K562 (cell line): ENCODE results near the gene TMEM184A. TPM values are rescaled to one million over a fixed set of nuclear protein-coding genes. Genes with fewer than 3 reads are reported as not detected.

ENCODE experiments used
- ATAC-seq: fragments of 200-7000 bp; cut with Tn5 transposase; 3 replicates; pipeline ENCODE4 v1.9.1; 2020; ENCODE audit warnings: moderate library complexity
- BruUV-seq: library from RNA; stranded (reverse); fragments of 400-500 nt; replicated peaks from 2 replicates; lab custom pipeline; 2021; lab: Mats Ljungman, UMichigan
- CTCF ChIA-PET: fragments of 300-600 bp; formaldehyde crosslinking; extraction: SDS; loops from one replicate; lab custom pipeline; 2021; ENCODE audit warnings: low intra/inter-chr PET ratio; lab: Yijun Ruan, JAX
- POLR2A ChIA-PET: fragments of 300-600, 350-650 bp; sonication (Branson Sonifier 250); formaldehyde crosslinking; extraction: SDS; loops from one replicate; lab custom pipeline; 2021; ENCODE audit warnings: antibody characterized with exemption, inconsistent platforms; lab: Yijun Ruan, JAX
- DNase-seq, 4 experiments: peaks; one replicate each; pipeline versions ENCODE4 v3.0.0 to v3.0.0-alpha.2; 2011 to 2018; ENCODE audit warnings: low spot score in 3 of 4, mixed read lengths in 3 of 4; ENCODE audit errors: extremely low read depth in 1 of 4
- FAIRE-seq: peaks from 2 replicates; lab custom pipeline; 2011; peaks lifted over from hg19 to GRCh38; lab: Jason Lieb, UNC
- H2AFZ ChIP-seq: 2 replicates; pipeline ENCODE4 v1.6.0; 2011; ENCODE audit warnings: low read depth, low read length, control low read depth, inconsistent platforms
- H3K27ac ChIP-seq: fragments of 200-600 bp; 3 replicates; pipeline ENCODE4 v1.8.0; 2011; ENCODE audit warnings: low read depth, mild to moderate bottlenecking, control low read depth, inconsistent platforms, low read length, moderate library complexity, mixed read lengths; ENCODE audit errors: extremely low read depth
- H3K27me3 ChIP-seq, 2 experiments: fragments of 300-600 bp in 1 of 2; 2 replicates in 1 of 2; 3 replicates in 1 of 2; pipeline versions ENCODE4 v1.6.0 to v1.8.0; 2011; ENCODE audit warnings: inconsistent platforms in 2 of 2, low read length in 2 of 2, mild to moderate bottlenecking in 1 of 2, mixed read lengths in 1 of 2, moderate library complexity in 1 of 2; ENCODE audit not compliant: control insufficient read depth in 2 of 2, insufficient read depth in 2 of 2
- H3K36me3 ChIP-seq: fragments of 300-600 bp; 3 replicates; pipeline ENCODE4 v1.8.0; 2011; ENCODE audit warnings: mild to moderate bottlenecking, low read length, inconsistent platforms; ENCODE audit not compliant: control insufficient read depth, insufficient read depth
- H3K4me1 ChIP-seq, 2 experiments: fragments of 200-600 bp in 1 of 2; replicated peaks in 1 of 2; 2 replicates in 1 of 2; 3 replicates in 1 of 2; pipeline versions ENCODE4 v1.5.1 to v1.8.0; 2011; ENCODE audit warnings: inconsistent platforms in 2 of 2, low read length in 2 of 2, mild to moderate bottlenecking in 1 of 2, mixed read lengths in 1 of 2, moderate library complexity in 1 of 2; ENCODE audit not compliant: control insufficient read depth in 2 of 2, insufficient read depth in 2 of 2
- H3K4me2 ChIP-seq: 2 replicates; pipeline ENCODE4 v1.6.1; 2011; ENCODE audit warnings: low read length, control low read depth, inconsistent platforms, mixed read lengths; ENCODE audit not compliant: insufficient read depth
- H3K4me3 ChIP-seq: fragments of 200-600 bp; sonication (generic), shearing (Covaris generic); 2 replicates; pipeline ENCODE4 v1.5.1; 2016; ENCODE audit warnings: control low read depth, inconsistent platforms
- H3K79me2 ChIP-seq: fragments of 200-600 bp; 3 replicates; pipeline ENCODE4 v1.8.0; 2011; ENCODE audit warnings: low read length, inconsistent platforms; ENCODE audit not compliant: control insufficient read depth, insufficient read depth
- H3K9ac ChIP-seq, 2 experiments: 2 replicates each; pipeline versions ENCODE4 v1.6.0 to v1.6.1; 2011; ENCODE audit warnings: low read depth in 2 of 2, low read length in 2 of 2, control low read depth in 1 of 2, inconsistent platforms in 1 of 2, mild to moderate bottlenecking in 1 of 2, mixed read lengths in 1 of 2; ENCODE audit not compliant: insufficient read depth in 1 of 2
- H3K9me1 ChIP-seq: one replicate; pipeline ENCODE4 v1.6.0; 2011; ENCODE audit warnings: inconsistent platforms, mild to moderate bottlenecking, low read length, moderate library complexity; ENCODE audit not compliant: control insufficient read depth, insufficient read depth
- H3K9me3 ChIP-seq: replicated peaks from 2 replicates; pipeline ENCODE4 v1.5.1; 2011; ENCODE audit warnings: low read depth, low read length, inconsistent platforms; ENCODE audit not compliant: control insufficient read depth, insufficient read depth
- H4K20me1 ChIP-seq: replicated peaks from 2 replicates; pipeline ENCODE4 v1.6.1; 2011; ENCODE audit warnings: low read length, inconsistent platforms, mixed read lengths; ENCODE audit not compliant: control insufficient read depth, insufficient read depth
- AFF1 ChIP-seq, 2 experiments: fragments of 450-650 bp; IDR thresholded peaks; 2 replicates each; pipeline ENCODE4 v1.6.1; 2018; ENCODE audit warnings: mild to moderate bottlenecking in 2 of 2, low read depth in 1 of 2; ENCODE audit not compliant: partially characterized antibody in 2 of 2
- BCL6 ChIP-seq: fragments of 250-450 bp; sonication (Bioruptor Pico); IDR thresholded peaks from 2 replicates; pipeline ENCODE4 v1.4.0; 2020
- CBFA2T2 ChIP-seq: fragments of 450-650 bp; conservative IDR thresholded peaks from 2 replicates; pipeline ENCODE4 v1.6.1; 2017; ENCODE audit warnings: mild to moderate bottlenecking
- CBX5 ChIP-seq: IDR thresholded peaks from 2 replicates; pipeline ENCODE4 v1.6.1; 2014; ENCODE audit warnings: low read depth, borderline replicate concordance
- CSDE1 ChIP-seq, 2 experiments: fragments of 450-650 bp; IDR thresholded peaks; 2 replicates each; pipeline ENCODE4 v1.6.1; 2016; ENCODE audit warnings: mild to moderate bottlenecking in 1 of 2
- E2F3 ChIP-seq: fragments of 250-450 bp; sonication (Bioruptor Pico); IDR thresholded peaks from 2 replicates; pipeline ENCODE4 v1.4.0; 2020; ENCODE audit warnings: mild to moderate bottlenecking
- ELF4 ChIP-seq: fragments of 450-650 bp; formaldehyde crosslinking; IDR thresholded peaks from 2 replicates; pipeline ENCODE4 v1.4.0; 2022; ENCODE audit warnings: missing genetic modification characterization
- EP400 ChIP-seq: fragments of 450-650 bp; IDR thresholded peaks from 2 replicates; pipeline ENCODE4 v1.6.1; 2017; ENCODE audit warnings: antibody characterized with exemption, mild to moderate bottlenecking, moderate library complexity
- FOXA3 ChIP-seq, 2 experiments: fragments of 450-650 bp in 1 of 2; sonication (generic) in 1 of 2; formaldehyde crosslinking; IDR thresholded peaks in 1 of 2; conservative IDR thresholded peaks in 1 of 2; 2 replicates each; pipeline versions ENCODE4 v1.4.0 to v1.8.0; 2020 to 2022; ENCODE audit warnings: mild to moderate bottlenecking in 2 of 2, missing genetic modification reagents in 1 of 2
- MCM5 ChIP-seq: fragments of 450-650 bp; IDR thresholded peaks from 2 replicates; pipeline ENCODE4 v1.6.1; 2016; ENCODE audit warnings: low read depth
- MED1 ChIP-seq: sonication (generic); formaldehyde crosslinking; IDR thresholded peaks from 2 replicates; pipeline ENCODE4 v1.8.1; 2023; ENCODE audit warnings: missing genetic modification reagents, borderline replicate concordance
- NFIC ChIP-seq: fragments of 450-650 bp; IDR thresholded peaks from 2 replicates; pipeline ENCODE4 v1.6.1; 2017; ENCODE audit warnings: mild to moderate bottlenecking, inconsistent platforms
- TSC22D4 ChIP-seq: fragments of 450-650 bp; IDR thresholded peaks from 2 replicates; pipeline ENCODE4 v1.6.1; 2016; ENCODE audit warnings: missing genetic modification characterization, missing biosample characterization, control low read depth
- ZNF263 ChIP-seq: sonication (generic); formaldehyde crosslinking; IDR thresholded peaks from 2 replicates; pipeline ENCODE4 v1.8.0; 2022; ENCODE audit warnings: mild to moderate bottlenecking, missing genetic modification reagents, borderline replicate concordance
- ZNF589 ChIP-seq: fragments of 200-800 bp; sonication (Bioruptor generic); IDR thresholded peaks from 2 replicates; pipeline ENCODE4 v1.6.1; 2016; ENCODE audit warnings: low read depth, missing genetic modification characterization, missing compliant biosample characterization
- WGBS: fragments of 100-300 bp; shearing (Covaris generic); methylation state at CpG from one replicate; pipeline ENCODE4 v1.1.6; 2016; ENCODE audit warnings: low coverage, mixed read lengths; ENCODE audit not compliant: insufficient coverage; ENCODE audit errors: missing lambda C conversion rate; 5-methylcytosine and 5-hydroxymethylcytosine counted together
- in situ Hi-C: fragments of 300-500 bp; cut with MboI; formaldehyde crosslinking; loops from 4 replicates; pipeline ENCODE4 v1.15.0; 2018; ENCODE audit warnings: inconsistent platforms, mixed read lengths
- intact Hi-C: fragments of 100-400 bp; cut with micrococcal nuclease; formaldehyde crosslinking; loops from 2 replicates; pipeline ENCODE4 v1.14.2; 2022
- polyA plus RNA-seq, 8 experiments: library from polyadenylated mRNA; depleted of rRNA in 4 of 8; stranded (reverse) in 5 of 8; unstranded in 3 of 8; fragments of >200 nt; fragmentation: Nextera tagmentation in 2 of 8; fragmentation: Illumina TruSeq in 1 of 8; extraction: Ambion mirVana in 2 of 8; extraction: Trizol in 1 of 8; gene quantifications; 2 replicates each; pipeline versions ENCODE4 v1.2.1 to v1.2.3, GENCODE V29; 2011 to 2014; ENCODE audit warnings: inconsistent platforms in 1 of 8, missing spikeins in 1 of 8
- total RNA-seq, 7 experiments: library from RNA; depleted of rRNA in 6 of 7; stranded (reverse); fragments of >200 nt in 6 of 7; fragmentation: Illumina TruSeq in 2 of 7; extraction: Trizol in 2 of 7; gene quantifications; 2 replicates each; pipeline versions ENCODE4 v1.2.1 to v1.2.3, GENCODE V29; 2011 to 2021; ENCODE audit warnings: low replicate concordance in 1 of 7
- TF ChIP-seq, protein P1 (sequence below): sonication (generic); formaldehyde crosslinking; IDR thresholded peaks from 2 replicates; pipeline ENCODE4 v1.8.0; 2022; ENCODE audit warnings: missing genetic modification reagents, mild to moderate bottlenecking, moderate library complexity, borderline replicate concordance

TMEM184A gene
- total and polyA plus RNA-seq, 9 of the 15 experiments (the other 6 are each of a cell fraction or from before 2014, with no cell fraction given), result 0.10 to 0.18 (median 0.11) TPM; not detected in 6

- TF ChIP-seq CBFA2T2, result peak; percentile 52
- peak; percentile 87 for TF ChIP-seq NFIC
- TF ChIP-seq MCM5, result no peak
Observed at GRCh38 chr7:1508277-1508758, 47.7 kb downstream of the TMEM184A start (continued).

DNA sequence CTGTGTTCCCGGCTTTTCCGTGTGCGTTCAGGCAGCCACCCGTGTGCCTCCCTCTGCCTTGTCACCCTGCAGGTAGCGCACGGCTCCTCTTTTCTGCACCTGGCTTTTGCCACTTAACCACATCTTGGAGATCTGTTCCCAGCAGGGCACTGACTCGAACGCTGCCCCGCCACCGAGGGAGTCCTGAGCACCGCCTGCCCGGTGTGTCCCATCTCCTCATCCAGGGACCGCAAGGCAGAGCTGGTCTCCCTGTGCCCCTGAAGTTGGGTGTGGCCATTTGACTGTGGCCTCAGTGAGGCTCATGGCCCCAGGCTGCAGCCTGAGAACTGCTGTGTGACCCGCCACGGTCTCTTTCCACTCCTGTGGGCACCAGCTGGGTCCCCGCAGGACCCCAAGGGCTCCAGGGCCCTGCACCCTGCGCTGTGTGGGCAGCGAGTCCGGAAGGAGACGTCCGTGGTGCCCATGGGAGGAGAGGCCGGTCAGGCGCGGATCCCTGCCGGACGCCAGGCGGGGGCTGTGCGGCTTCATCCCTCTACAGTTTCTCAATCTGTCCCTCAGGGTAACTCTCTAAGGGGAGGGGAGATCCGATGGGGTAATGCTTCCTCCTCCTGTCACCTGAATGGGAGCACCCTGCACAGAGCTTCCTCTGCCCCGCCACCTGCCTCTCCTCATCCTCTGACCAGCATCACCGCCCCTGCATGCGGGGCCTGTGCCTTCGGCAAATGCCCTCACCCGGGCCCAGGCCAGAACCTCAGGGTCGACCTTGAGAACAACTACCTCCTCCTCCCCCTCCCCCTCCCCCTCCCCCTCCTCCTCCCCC, 50.1 kb downstream of the TMEM184A start:
- DNase-seq (peak in 1 of 4 experiments; percentile 38), ATAC-seq (no peak), FAIRE-seq (no peak)
- H3K4me2 ChIP-seq, result no peak overlapping the region
- H3K4me3 ChIP-seq, result no peak overlapping the region
- ChIA-PET POLR2A (interaction anchor here (0.6 kb wide), 1 partner anchor 163 kb away, joined by 3 read pairs; no protein-coding TSS in a partner anchor), CTCF (no interaction called here)
- H2AFZ ChIP-seq, result no peak overlapping the region
- intact Hi-C loops (loop anchor here (2.0 to 5.0 kb wide), 2 partner anchors 23 to 51 kb away; partner anchors contain the start of gene TMEM184A), in situ Hi-C loops (no loop called here)
- no peaks in the 10 kb centered on the region for H3K9me3 ChIP-seq
- peak overlapping the region in 1 of 2 experiments; percentile 30; a peak in 2 of 4 replicates for H3K9ac ChIP-seq
- H4K20me1 ChIP-seq, result no peaks in the 10 kb centered on the region; the same call in 1 of the 2 replicates
- no TSS peak for BruUV-seq
- 81% methylated on average over 27 of the region's 35 CpGs for WGBS
- H3K79me2 ChIP-seq, result peaks cover 28% of the 10 kb centered on the region
- peaks cover 16 to 79% of the 10 kb centered on the region in 2 experiments; a peak in 4 of 5 replicates for H3K4me1 ChIP-seq
- no peaks in the 10 kb centered on the region for H3K27me3 ChIP-seq
- H3K9me1 ChIP-seq, result no peaks in the 10 kb centered on the region
- no peak overlapping the region for H3K27ac ChIP-seq
- peaks cover 21% of the 10 kb centered on the region; the same call in 2 of the 3 replicates for H3K36me3 ChIP-seq
- TF ChIP-seq ELF4 (CRISPR knock-in tag) (no peak), CSDE1 (IDR thresholded peaks at IDR 0.05) (no peak), FOXA3 (CRISPR knock-in tag; conservative IDR thresholded peaks at IDR 0.05 in 1 of 2, IDR thresholded peaks at IDR 0.05 in 1 of 2) (no peak), ZNF589 (no peak), E2F3 (no peak), CBX5 (no peak), ZNF263 (CRISPR knock-in tag) (peak; percentile 82; the same call in 1 of the 2 replicates), TSC22D4 (no peak), BCL6 (CRISPR knock-in tag) (no peak), MED1 (CRISPR knock-in tag) (no peak), EP400 (no peak), AFF1 (IDR thresholded peaks at IDR 0.05; ENCODE audit: low read depth in 1 of 2, partially characterized antibody in 2 of 2) (peak in 1 of 2 experiments; percentile 9)
- TF ChIP-seq, protein P1, sequence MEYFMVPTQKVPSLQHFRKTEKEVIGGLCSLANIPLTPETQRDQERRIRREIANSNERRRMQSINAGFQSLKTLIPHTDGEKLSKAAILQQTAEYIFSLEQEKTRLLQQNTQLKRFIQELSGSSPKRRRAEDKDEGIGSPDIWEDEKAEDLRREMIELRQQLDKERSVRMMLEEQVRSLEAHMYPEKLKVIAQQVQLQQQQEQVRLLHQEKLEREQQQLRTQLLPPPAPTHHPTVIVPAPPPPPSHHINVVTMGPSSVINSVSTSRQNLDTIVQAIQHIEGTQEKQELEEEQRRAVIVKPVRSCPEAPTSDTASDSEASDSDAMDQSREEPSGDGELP (CRISPR knock-in tag), result peak; percentile 44; the same call in 1 of the 2 replicates
